Thyroid gland (tissue), 4 donors: ENCODE measurements around the gene SLC66A1. TPM values are rescaled to one million over a fixed set of nuclear protein-coding genes. Genes with fewer than 3 reads are reported as not detected.
"Not testable (repeated sequence)": the region's sequence is repeated elsewhere in the genome, so short reads cannot be mapped to it uniquely, and the experiment has no call there.

Experiments
- DNase-seq, 2 donors: peaks; one replicate each; pipeline ENCODE4 v3.0.0-alpha.2; 2019
- H3K27ac ChIP-seq, 3 donors: fragments of 200-600 bp; sonication (generic); 1 replicate in 2 of 3; 2 replicates in 1 of 3; pipeline ENCODE4 v1.5.1; 2016 to 2019; ENCODE audit warnings: mild to moderate bottlenecking in 1 of 3, moderate library complexity in 1 of 3
- H3K27me3 ChIP-seq: fragments of 200-600 bp; sonication (generic); one replicate; pipeline ENCODE4 v1.5.1; 2019
- H3K36me3 ChIP-seq, 2 donors: fragments of 200-600 bp; sonication (generic); one replicate each; pipeline ENCODE4 v1.5.1; 2016 to 2019
- H3K4me1 ChIP-seq, 2 donors: fragments of 200-600 bp; sonication (generic); one replicate each; pipeline ENCODE4 v1.5.1; 2017 to 2019
- H3K4me3 ChIP-seq, 3 donors: fragments of 200-600 bp; sonication (generic); replicated peaks in 1 of 3; 1 replicate in 2 of 3; 2 replicates in 1 of 3; pipeline ENCODE4 v1.5.1; 2016; ENCODE audit warnings: mild to moderate bottlenecking in 1 of 3
- H3K9me3 ChIP-seq: fragments of 200-600 bp; sonication (generic); one replicate; pipeline ENCODE4 v1.5.1; 2017
- CTCF ChIP-seq, 6 experiments: fragments of 200-600 bp in 3 of 6; fragments of 450-650 bp in 3 of 6; sonication (generic) in 3 of 6; IDR thresholded peaks; one replicate each; pipeline ENCODE4 v1.5.1; 2016 to 2019; ENCODE audit warnings: antibody characterized with exemption in 6 of 6, mild to moderate bottlenecking in 2 of 6, inconsistent platforms in 1 of 6, moderate library complexity in 1 of 6
- POLR2A ChIP-seq, 2 donors: fragments of 450-650 bp; IDR thresholded peaks; one replicate each; pipeline ENCODE4 v1.6.1; 2017; ENCODE audit warnings: antibody characterized with exemption in 2 of 2, mild to moderate bottlenecking in 2 of 2, moderate library complexity in 1 of 2
- WGBS, 2 donors: methylation state at CpG; one replicate each; pipeline ENCODE4 v1.1.5; 2017; 5-methylcytosine and 5-hydroxymethylcytosine counted together
- intact Hi-C: fragments of 100-400 bp; cut with DNase I; formaldehyde crosslinking; loops from one replicate; pipeline ENCODE4 v1.15.1; 2023
- total RNA-seq, 4 donors: library from RNA; depleted of rRNA; stranded (reverse); fragments of >200 nt; gene quantifications; one replicate each; pipeline ENCODE4 v1.2.3, GENCODE V29; 2016

SLC66A1 gene
- total RNA-seq, 4 donors from 2014 or later, result 17.6 to 24.6 (median 17.8) TPM

DNA sequence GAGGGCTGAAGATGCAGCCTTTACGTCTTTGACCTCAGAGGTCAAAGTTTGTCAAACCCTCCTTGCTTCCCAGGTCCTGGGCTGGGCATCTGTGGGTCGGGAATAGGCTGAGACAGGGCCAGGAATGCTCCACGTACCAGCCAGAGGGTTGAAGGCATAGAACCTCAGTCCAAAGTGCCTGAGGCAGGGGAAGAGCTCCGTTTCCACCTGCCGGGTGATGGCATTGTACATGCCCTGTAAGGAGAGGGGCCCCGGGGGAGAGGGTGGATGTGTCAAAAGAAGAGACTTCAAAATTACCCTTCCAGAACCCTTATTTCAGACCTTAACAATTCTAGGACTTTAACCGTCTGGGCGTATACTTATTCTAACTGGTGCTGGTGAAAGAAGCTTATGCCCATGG lies 27.2 kb upstream of the SLC66A1 start:
- TF ChIP-seq CTCF (IDR thresholded peaks at IDR 0.05), result no peak
- no peak for TF ChIP-seq POLR2A (IDR thresholded peaks at IDR 0.05)
- peaks cover 9 to 11% of the 10 kb centered on the region in 2 donors for H3K4me1 ChIP-seq
- WGBS, 2 donors, result 90% methylated on average over 7 to 8 of the region's 8 CpGs
- H3K4me3 ChIP-seq, result no peak overlapping the region
- no peak overlapping the region for H3K27ac ChIP-seq
- no peaks in the 10 kb centered on the region for H3K27me3 ChIP-seq
- DNase-seq, result no peak
- no peaks in the 10 kb centered on the region for H3K9me3 ChIP-seq
- no peaks in the 10 kb centered on the region for H3K36me3 ChIP-seq
- intact Hi-C loops, result no loop called here

GRCh38 chr1:19285366-19285765 lies 26.8 kb upstream of the SLC66A1 start:
- H3K9me3 ChIP-seq, intact Hi-C loops, H3K4me3 ChIP-seq, DNase-seq, H3K27me3 ChIP-seq, H3K36me3 ChIP-seq, H3K27ac ChIP-seq: not testable (repeated sequence)
- H3K4me1 ChIP-seq, result peaks cover 9 to 11% of the 10 kb centered on the region in 2 donors
- WGBS, 2 donors, result 97% methylated on average over 3 of the region's 3 CpGs

- H3K36me3 ChIP-seq, H3K9me3 ChIP-seq, H3K27ac ChIP-seq, H3K4me3 ChIP-seq, DNase-seq, intact Hi-C loops, H3K27me3 ChIP-seq: not testable (repeated sequence)
- WGBS, 2 donors, result 84% methylated on average over 3 of the region's 3 CpGs; no CpG with 5 or more reads in 1 of the 2 donors
- H3K4me1 ChIP-seq, result peaks cover 9 to 11% of the 10 kb centered on the region in 2 donors
Observed at GRCh38 chr1:19285807-19286206, 26.3 kb upstream of the SLC66A1 start.

GRCh38 chr1:19287436-19288185 lies 24.5 kb upstream of the SLC66A1 start:
- Histone ChIP-seq H3K4me1 (peaks cover 9 to 11% of the 10 kb centered on the region in 2 donors), H3K4me3 (no peak overlapping the region), H3K27me3 (no peaks in the 10 kb centered on the region), H3K27ac (no peak overlapping the region), H3K36me3 (no peaks in the 10 kb centered on the region), H3K9me3 (no peaks in the 10 kb centered on the region)
- WGBS, 2 donors, result 95% methylated on average over 13 of the region's 13 CpGs
- no peak for DNase-seq
- TF ChIP-seq CTCF (IDR thresholded peaks at IDR 0.05), result no peak
- TF ChIP-seq POLR2A (IDR thresholded peaks at IDR 0.05), result no peak
- intact Hi-C loops, result no loop called here

DNA sequence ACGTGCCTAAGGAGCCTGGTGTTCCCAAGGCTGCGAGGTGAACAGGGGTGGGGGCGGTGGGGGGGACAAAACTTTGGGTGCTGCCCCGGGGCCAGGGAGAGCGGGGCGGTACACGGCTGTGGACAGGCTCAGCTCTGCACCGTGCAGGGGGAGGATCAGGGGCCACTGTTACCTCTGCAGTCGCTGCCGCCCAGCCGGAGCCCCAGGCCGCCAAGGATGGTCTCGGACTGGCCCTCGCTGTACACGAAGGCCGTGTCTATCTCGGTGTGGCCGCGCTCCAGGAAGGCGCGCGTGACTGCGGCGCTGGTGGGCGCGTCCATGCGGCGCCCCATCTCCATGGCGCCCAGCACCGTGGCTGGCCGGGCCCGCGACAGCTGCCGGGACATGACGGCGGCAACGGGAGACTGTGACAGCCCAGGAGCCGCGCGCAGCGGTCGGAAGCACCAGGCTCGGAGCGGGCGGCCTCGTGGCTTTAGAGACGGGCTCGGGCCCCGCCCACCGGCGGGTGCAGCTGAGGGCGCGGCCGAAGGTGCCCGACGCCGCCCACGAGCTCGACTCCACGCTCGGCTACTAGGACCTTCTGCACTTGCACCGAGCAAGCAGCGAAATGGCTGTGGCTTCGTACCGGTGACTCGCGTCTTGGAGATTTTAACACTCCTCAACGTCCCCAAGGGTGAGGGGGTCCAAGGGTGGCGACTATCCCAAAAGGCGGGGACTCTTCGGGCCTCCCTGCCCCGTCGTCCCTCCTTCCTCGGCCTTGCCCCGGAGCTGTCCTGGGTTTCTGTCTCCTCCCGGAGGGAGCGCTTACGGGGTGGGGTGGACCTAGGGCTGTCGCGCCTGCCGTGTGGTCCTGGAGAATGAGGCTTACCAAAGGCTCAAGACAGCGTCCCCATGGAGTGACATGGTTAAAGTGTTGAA lies 23.5 kb upstream of the SLC66A1 start, which contains the start of gene AKR7A3:
AKR7A3 (minus strand) TSS at position 447 of the 918 bp plus-strand sequence; CDS start at position 386, 61 bp downstream.
- 25 to 42% methylated on average over 18 to 38 of the region's 82 CpGs for WGBS, 2 donors
- intact Hi-C loops, H3K27ac ChIP-seq, H3K9me3 ChIP-seq, H3K27me3 ChIP-seq, H3K36me3 ChIP-seq: not testable (repeated sequence)
- peak in 1 of 2 donors; percentile 32 for TF ChIP-seq POLR2A (IDR thresholded peaks at IDR 0.05)
- peak; percentile 69 to 71 for DNase-seq
- peak within 1 kb of the TSS in 2 of 3 donors; percentile 27 to 36 for H3K4me3 ChIP-seq
- H3K4me1 ChIP-seq, result peaks cover 9 to 11% of the 10 kb centered on the region in 2 donors

- intact Hi-C loops, result no loop called here
- peaks cover 9 to 11% of the 10 kb centered on the region in 2 donors for H3K4me1 ChIP-seq
- no peak for TF ChIP-seq CTCF (IDR thresholded peaks at IDR 0.05)
- no peak for TF ChIP-seq POLR2A (IDR thresholded peaks at IDR 0.05)
- H3K9me3 ChIP-seq, result no peaks in the 10 kb centered on the region
- peak; percentile 18 to 24 for DNase-seq
- WGBS, 2 donors, result 12 to 20% methylated on average over 2 of the region's 2 CpGs
- no peak overlapping the region for H3K27ac ChIP-seq
- peak overlapping the region in 1 of 3 donors; percentile 36 for H3K4me3 ChIP-seq
- H3K36me3 ChIP-seq, result no peaks in the 10 kb centered on the region
- no peaks in the 10 kb centered on the region for H3K27me3 ChIP-seq
Observed at GRCh38 chr1:19289244-19289643, 22.9 kb upstream of the SLC66A1 start.
